HG03342 (cell line): Measurements from ENCODE around the gene TRIM63.

Source experiments
- ATAC-seq: cut with Tn5 transposase; IDR thresholded peaks from one replicate; pipeline ENCODE4 v1.9.1; 2021; ENCODE audit warnings: mild to moderate bottlenecking, moderate library complexity; ENCODE audit not compliant: unreplicated experiment

TRIM63 gene

GRCh38 chr1:26089125-26089524, 21.7 kb upstream of the TRIM63 start:
- no peak for ATAC-seq

GRCh38 chr1:26084844-26085243, 17.4 kb upstream of the TRIM63 start:
- no peak for ATAC-seq

GRCh38 chr1:26084091-26084561, 16.7 kb upstream of the TRIM63 start:
- ATAC-seq = no peak

GRCh38 chr1:26083208-26083607, 15.8 kb upstream of the TRIM63 start:
- ATAC-seq = no peak

GRCh38 chr1:26082020-26082350, 14.6 kb upstream of the TRIM63 start:
- ATAC-seq = no peak

GRCh38 chr1:26081267-26082019, 14.0 kb upstream of the TRIM63 start:
- ATAC-seq = no peak

- ATAC-seq = no peak
These were observed 12.8 kb upstream of the TRIM63 start for GRCh38 chr1:26079960-26080814.

GRCh38 chr1:26079178-26079563, 11.7 kb upstream of the TRIM63 start:
- no peak for ATAC-seq

- ATAC-seq = no peak
These were observed 11.1 kb upstream of the TRIM63 start for GRCh38 chr1:26078286-26079177.

- no peak for ATAC-seq
These were observed 10.1 kb upstream of the TRIM63 start for GRCh38 chr1:26077524-26077923.

- no peak for ATAC-seq
These were observed 8.2 kb upstream of the TRIM63 start for GRCh38 chr1:26075421-26076144.

- ATAC-seq = no peak
These were observed 4.9 kb upstream of the TRIM63 start for GRCh38 chr1:26072305-26072704.

GRCh38 chr1:26070963-26071342, 3.5 kb upstream of the TRIM63 start:
- ATAC-seq = no peak

- ATAC-seq = no peak
These were observed 3.0 kb upstream of the TRIM63 start for GRCh38 chr1:26070296-26070962.

- ATAC-seq = no peak
These were observed 2.5 kb upstream of the TRIM63 start for GRCh38 chr1:26069941-26070295.

- no peak for ATAC-seq
These were observed 573 bp downstream of the TRIM63 start for GRCh38 chr1:26066857-26067256.

GRCh38 chr1:26066160-26066559, 1.3 kb downstream of the TRIM63 start:
- ATAC-seq = no peak

- ATAC-seq = no peak
These were observed 2.9 kb downstream of the TRIM63 start for GRCh38 chr1:26064553-26064952.

GRCh38 chr1:26060832-26061574, 6.4 kb downstream of the TRIM63 start:
- no peak for ATAC-seq
